Lower lobe of right lung (tissue), 2 donors: Measurements from ENCODE around the gene MAGI2. TPM values are rescaled to one million over a fixed set of nuclear protein-coding genes. Genes with fewer than 3 reads are reported as not detected.

ENCODE experiments used
- ATAC-seq, 2 donors: fragments of 200-7000 bp; cut with Tn5 transposase; one replicate each; pipeline ENCODE4 v1.9.1; 2020 to 2022; ENCODE audit warnings: mild to moderate bottlenecking in 2 of 2, moderate library complexity in 2 of 2
- DNase-seq: peaks from one replicate; pipeline ENCODE4 v3.0.0-alpha.2; 2020
- H3K27ac ChIP-seq: fragments of 200-600 bp; one replicate; pipeline ENCODE4 v1.8.0; 2022
- H3K27me3 ChIP-seq: fragments of 200-600 bp; one replicate; pipeline ENCODE4 v1.8.0; 2022; ENCODE audit warnings: low read depth
- H3K36me3 ChIP-seq: fragments of 200-600 bp; one replicate; pipeline ENCODE4 v1.8.0; 2022; ENCODE audit warnings: mild to moderate bottlenecking
- H3K4me1 ChIP-seq: fragments of 200-600 bp; one replicate; pipeline ENCODE4 v1.8.0; 2022
- H3K4me3 ChIP-seq: fragments of 200-600 bp; one replicate; pipeline ENCODE4 v1.8.0; 2022; ENCODE audit warnings: mild to moderate bottlenecking
- H3K9me3 ChIP-seq: fragments of 200-600 bp; one replicate; pipeline ENCODE4 v1.8.0; 2022
- intact Hi-C: fragments of 100-400 bp; cut with DNase I; formaldehyde crosslinking; loops from one replicate; pipeline ENCODE4 v1.11.0; 2022
- total RNA-seq: library from RNA; stranded (reverse); fragmentation: NEBNext Ultra II Directional; extraction: Animal tissue kit (Norgen Biotek cat#: 25700); gene quantifications from one replicate; pipeline ENCODE4 v1.2.1, GENCODE V29; 2021
- TF ChIP-seq, protein P1 (sequence below): fragments of 200-600 bp; IDR thresholded peaks from one replicate; pipeline ENCODE4 v1.8.0; 2022; ENCODE audit warnings: antibody characterized with exemption, mild to moderate bottlenecking
- donor health status: DM: no; HTN: yes; CAD: no; lungs with severe emphysema.

The MAGI2 gene
- total RNA-seq, 1 donor from 2014 or later: 15.3 TPM

DNA sequence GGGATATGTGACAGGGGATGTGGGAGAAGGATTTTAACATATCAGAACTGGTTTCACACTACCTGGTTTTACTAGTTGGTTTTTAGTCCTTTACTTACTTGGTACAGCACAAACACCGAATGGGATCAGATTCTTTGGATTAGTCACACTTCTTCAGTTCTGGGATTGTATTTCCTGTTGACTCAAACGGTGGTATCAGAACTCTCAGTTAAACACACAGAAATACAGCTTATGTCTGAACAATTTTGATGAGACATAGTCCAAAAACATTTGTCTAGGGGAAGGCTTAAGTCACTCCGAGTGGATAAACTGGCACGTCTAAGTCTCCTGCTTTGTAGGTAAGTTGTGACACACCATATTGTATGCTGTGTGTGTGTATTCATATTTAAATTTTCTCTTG, 1174.4 kb downstream of the MAGI2 start:
- H3K36me3 ChIP-seq: no peaks in the 10 kb centered on the region
- TF ChIP-seq, protein P1, sequence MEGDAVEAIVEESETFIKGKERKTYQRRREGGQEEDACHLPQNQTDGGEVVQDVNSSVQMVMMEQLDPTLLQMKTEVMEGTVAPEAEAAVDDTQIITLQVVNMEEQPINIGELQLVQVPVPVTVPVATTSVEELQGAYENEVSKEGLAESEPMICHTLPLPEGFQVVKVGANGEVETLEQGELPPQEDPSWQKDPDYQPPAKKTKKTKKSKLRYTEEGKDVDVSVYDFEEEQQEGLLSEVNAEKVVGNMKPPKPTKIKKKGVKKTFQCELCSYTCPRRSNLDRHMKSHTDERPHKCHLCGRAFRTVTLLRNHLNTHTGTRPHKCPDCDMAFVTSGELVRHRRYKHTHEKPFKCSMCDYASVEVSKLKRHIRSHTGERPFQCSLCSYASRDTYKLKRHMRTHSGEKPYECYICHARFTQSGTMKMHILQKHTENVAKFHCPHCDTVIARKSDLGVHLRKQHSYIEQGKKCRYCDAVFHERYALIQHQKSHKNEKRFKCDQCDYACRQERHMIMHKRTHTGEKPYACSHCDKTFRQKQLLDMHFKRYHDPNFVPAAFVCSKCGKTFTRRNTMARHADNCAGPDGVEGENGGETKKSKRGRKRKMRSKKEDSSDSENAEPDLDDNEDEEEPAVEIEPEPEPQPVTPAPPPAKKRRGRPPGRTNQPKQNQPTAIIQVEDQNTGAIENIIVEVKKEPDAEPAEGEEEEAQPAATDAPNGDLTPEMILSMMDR: no peak

DNA sequence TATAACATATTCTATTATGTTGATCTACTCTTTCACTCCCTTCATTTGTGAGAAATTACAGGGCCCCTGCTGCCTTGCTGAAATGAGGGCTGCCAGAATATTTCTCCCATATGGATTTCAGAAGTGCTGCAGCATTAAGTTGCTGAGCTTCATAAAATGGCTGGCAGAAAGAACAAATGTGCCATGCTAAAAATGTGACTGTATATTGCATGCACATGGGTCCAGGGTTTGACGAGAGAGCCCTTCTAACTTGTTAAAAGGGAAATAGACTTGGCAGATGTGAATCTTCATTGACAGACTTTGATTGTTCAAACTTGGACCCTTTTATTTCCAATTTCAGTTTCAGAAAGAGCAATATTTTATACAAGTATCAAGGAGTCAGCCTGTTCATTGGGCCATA, 1186.3 kb downstream of the MAGI2 start:
- intact Hi-C loops: no loop called here
- H3K9me3 ChIP-seq: no peaks in the 10 kb centered on the region
- ATAC-seq (no peak), DNase-seq (no peak)
- no peaks in the 10 kb centered on the region for H3K36me3 ChIP-seq
- no peaks in the 10 kb centered on the region for H3K27me3 ChIP-seq
- H3K4me1 ChIP-seq: no peaks in the 10 kb centered on the region
- H3K4me3 ChIP-seq: no peak overlapping the region
- no peak overlapping the region for H3K27ac ChIP-seq
- TF ChIP-seq, protein P1: no peak

More for the DNA sequence above, 1174.4 kb downstream of the MAGI2 start:
- no peaks in the 10 kb centered on the region for H3K27me3 ChIP-seq
- DNase-seq (no peak), ATAC-seq (no peak)
- H3K9me3 ChIP-seq: no peaks in the 10 kb centered on the region
- H3K4me1 ChIP-seq: no peaks in the 10 kb centered on the region
- no peak overlapping the region for H3K4me3 ChIP-seq
- H3K27ac ChIP-seq: no peak overlapping the region
- intact Hi-C loops: no loop called here

DNA sequence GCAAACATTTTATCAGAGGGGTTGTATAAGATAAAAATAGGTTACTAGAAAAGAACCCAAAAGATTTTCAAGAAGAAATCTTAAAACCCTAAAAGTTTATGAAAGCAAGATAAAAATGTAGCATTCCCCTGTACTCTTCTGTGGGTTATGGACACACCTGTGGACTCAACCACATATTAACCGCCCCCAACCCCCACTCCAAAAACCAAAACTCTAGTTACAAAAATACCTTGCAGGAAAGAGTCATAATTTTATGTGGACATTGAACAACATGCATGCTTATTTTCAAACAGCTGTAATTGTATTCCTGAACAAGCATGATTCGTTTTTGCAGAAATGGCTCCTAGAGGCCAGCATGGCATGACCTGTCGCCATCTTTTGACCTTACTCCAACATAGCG, 1188.0 kb downstream of the MAGI2 start:
- TF ChIP-seq, protein P1: no peak

DNA sequence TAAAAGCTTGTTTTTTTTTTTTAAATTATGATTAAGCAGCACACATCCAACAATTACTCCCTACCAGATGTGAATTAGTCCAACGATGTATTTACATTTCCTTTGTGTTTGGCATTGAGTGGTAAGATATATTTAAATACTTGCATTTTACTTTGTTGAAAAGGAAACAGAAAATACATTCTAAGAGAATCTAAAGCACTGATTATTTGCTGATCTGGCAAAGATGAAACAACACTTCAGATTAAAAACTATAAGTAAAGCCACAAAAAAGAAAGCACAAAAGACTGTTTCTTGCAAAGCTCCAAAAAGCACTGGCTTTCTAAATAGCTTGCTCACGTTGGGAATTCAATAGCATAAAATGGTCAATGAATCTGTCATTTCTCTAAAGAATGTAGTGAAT, 1188.4 kb downstream of the MAGI2 start:
- DNase-seq: no peak
- intact Hi-C loops: no loop called here

More for the DNA sequence above, 1188.0 kb downstream of the MAGI2 start:
- Histone ChIP-seq H3K4me1 (no peaks in the 10 kb centered on the region), H3K9me3 (no peaks in the 10 kb centered on the region), H3K27ac (no peak overlapping the region), H3K4me3 (no peak overlapping the region), H3K27me3 (no peaks in the 10 kb centered on the region), H3K36me3 (no peaks in the 10 kb centered on the region)
- ATAC-seq: no peak
- no peak for DNase-seq
- intact Hi-C loops: no loop called here

DNA sequence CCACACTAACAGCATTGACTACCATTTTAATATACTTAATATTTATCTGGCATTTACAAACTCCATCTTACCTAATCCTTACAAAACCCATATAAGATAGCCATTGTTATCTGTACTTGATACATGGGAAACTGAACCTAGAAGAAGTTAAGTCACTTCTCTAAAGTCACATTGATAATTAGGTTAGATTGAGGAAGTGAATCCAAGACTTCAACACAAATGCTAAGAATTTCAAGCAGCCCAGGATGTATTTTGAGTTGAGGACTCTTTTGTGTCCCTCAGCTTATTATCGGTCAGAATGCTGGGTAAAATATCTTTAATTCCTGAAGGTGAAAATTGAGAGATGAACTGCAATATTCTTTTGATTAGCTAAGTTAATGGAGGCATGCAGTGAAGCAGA, 1189.4 kb downstream of the MAGI2 start:
- TF ChIP-seq, protein P1: no peak
- ATAC-seq: no peak
- Histone ChIP-seq H3K27ac (no peak overlapping the region), H3K9me3 (no peaks in the 10 kb centered on the region), H3K27me3 (no peaks in the 10 kb centered on the region), H3K4me1 (no peaks in the 10 kb centered on the region), H3K4me3 (no peak overlapping the region), H3K36me3 (no peaks in the 10 kb centered on the region)
- intact Hi-C loops: no loop called here
- no peak for DNase-seq

More for the DNA sequence above, 1188.4 kb downstream of the MAGI2 start:
- no peaks in the 10 kb centered on the region for H3K4me1 ChIP-seq
- H3K27me3 ChIP-seq: no peaks in the 10 kb centered on the region
- no peak overlapping the region for H3K4me3 ChIP-seq
- H3K9me3 ChIP-seq: no peaks in the 10 kb centered on the region
- TF ChIP-seq, protein P1: no peak
- H3K36me3 ChIP-seq: no peaks in the 10 kb centered on the region
- ATAC-seq: no peak
- H3K27ac ChIP-seq: no peak overlapping the region

DNA sequence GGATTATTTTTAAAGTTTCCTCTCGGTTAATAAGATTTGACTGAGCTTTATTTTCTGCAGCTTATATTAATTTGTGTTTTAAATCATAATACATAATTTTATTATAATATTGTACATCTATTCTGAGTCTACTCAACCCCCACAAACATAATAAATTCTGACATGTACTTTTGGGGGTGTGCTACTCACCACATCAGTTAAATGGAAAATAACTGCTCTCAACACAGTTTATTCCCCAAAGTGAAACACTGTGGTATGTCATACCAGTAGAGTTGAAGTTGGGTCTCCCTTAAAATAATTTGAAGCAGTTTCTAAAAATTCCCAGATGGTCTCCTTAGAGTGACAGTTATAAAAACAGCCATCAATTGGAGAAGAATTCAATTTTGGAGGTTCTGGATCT, 1191.7 kb downstream of the MAGI2 start:
- Histone ChIP-seq H3K36me3 (no peaks in the 10 kb centered on the region), H3K27me3 (no peaks in the 10 kb centered on the region), H3K9me3 (no peaks in the 10 kb centered on the region), H3K4me3 (no peak overlapping the region), H3K27ac (no peak overlapping the region), H3K4me1 (no peaks in the 10 kb centered on the region)
- intact Hi-C loops: no loop called here
- TF ChIP-seq, protein P1: no peak
- DNase-seq (no peak), ATAC-seq (no peak)
